KMS-11 (cell line): ENCODE data around the gene CYP4X1.

Source experiments
- H2AFZ ChIP-seq: fragments of 200-600 bp; sonication (generic); 2 replicates; pipeline ENCODE4 v1.6.1; 2016; ENCODE audit warnings: antibody characterized with exemption, mixed run types, low read depth
- H3K27ac ChIP-seq: fragments of 200-600 bp; sonication (generic); 2 replicates; pipeline ENCODE4 v1.6.1; 2016; ENCODE audit warnings: mild to moderate bottlenecking, mixed run types
- H3K27me3 ChIP-seq: fragments of 200-600 bp; sonication (generic); 2 replicates; pipeline ENCODE4 v1.6.1; 2017; ENCODE audit warnings: mild to moderate bottlenecking, low read depth, mixed run types, moderate library complexity; ENCODE audit not compliant: insufficient read depth
- H3K36me3 ChIP-seq: fragments of 200-600 bp; sonication (generic); 2 replicates; pipeline ENCODE4 v1.6.1; 2017; ENCODE audit warnings: mild to moderate bottlenecking, mixed run types; ENCODE audit not compliant: insufficient read depth
- H3K4me1 ChIP-seq: fragments of 200-600 bp; sonication (generic); 2 replicates; pipeline ENCODE4 v1.6.1; 2016; ENCODE audit warnings: mild to moderate bottlenecking, low read depth, mixed run types; ENCODE audit not compliant: poor library complexity, severe bottlenecking
- H3K4me2 ChIP-seq: fragments of 200-600 bp; sonication (generic); 2 replicates; pipeline ENCODE4 v1.7.0; 2016; ENCODE audit warnings: mild to moderate bottlenecking, mixed run types
- H3K4me3 ChIP-seq: fragments of 200-600 bp; sonication (generic); IDR thresholded peaks from 2 replicates; pipeline ENCODE4 v1.6.1; 2017; ENCODE audit warnings: low read depth, low read length, mixed read lengths; ENCODE audit not compliant: insufficient read depth
- H3K79me2 ChIP-seq: fragments of 200-600 bp; sonication (generic); 2 replicates; pipeline ENCODE4 v1.6.1; 2016; ENCODE audit warnings: low read depth, mixed run types; ENCODE audit not compliant: insufficient read depth
- H3K9ac ChIP-seq: fragments of 200-600 bp; sonication (generic); 2 replicates; pipeline ENCODE4 v1.6.1; 2016; ENCODE audit warnings: mild to moderate bottlenecking, mixed run types
- H4K20me1 ChIP-seq: fragments of 200-600 bp; sonication (generic); 2 replicates; pipeline ENCODE4 v1.6.1; 2016; ENCODE audit warnings: mild to moderate bottlenecking, mixed run types; ENCODE audit not compliant: insufficient read depth
- CTCF ChIP-seq: fragments of 200-600 bp; sonication (generic); conservative IDR thresholded peaks from 2 replicates; pipeline ENCODE4 v1.6.1; 2017; ENCODE audit warnings: low read depth, mild to moderate bottlenecking, antibody characterized with exemption, low read length, moderate library complexity, mixed read lengths

Gene CYP4X1

GRCh38 chr1:47013293-47013692, 10.2 kb upstream of the CYP4X1 start:
- H3K79me2 ChIP-seq: no peaks in the 10 kb centered on the region
- no peaks in the 10 kb centered on the region for H3K36me3 ChIP-seq
- H3K4me3 ChIP-seq: no peak overlapping the region
- TF ChIP-seq CTCF: no peak
- H4K20me1 ChIP-seq: no peaks in the 10 kb centered on the region
- no peak overlapping the region for H3K27ac ChIP-seq
- no peak overlapping the region for H3K4me2 ChIP-seq
- no peak overlapping the region for H2AFZ ChIP-seq
- no peaks in the 10 kb centered on the region for H3K4me1 ChIP-seq
- no peak overlapping the region for H3K9ac ChIP-seq
- no peaks in the 10 kb centered on the region for H3K27me3 ChIP-seq

DNA sequence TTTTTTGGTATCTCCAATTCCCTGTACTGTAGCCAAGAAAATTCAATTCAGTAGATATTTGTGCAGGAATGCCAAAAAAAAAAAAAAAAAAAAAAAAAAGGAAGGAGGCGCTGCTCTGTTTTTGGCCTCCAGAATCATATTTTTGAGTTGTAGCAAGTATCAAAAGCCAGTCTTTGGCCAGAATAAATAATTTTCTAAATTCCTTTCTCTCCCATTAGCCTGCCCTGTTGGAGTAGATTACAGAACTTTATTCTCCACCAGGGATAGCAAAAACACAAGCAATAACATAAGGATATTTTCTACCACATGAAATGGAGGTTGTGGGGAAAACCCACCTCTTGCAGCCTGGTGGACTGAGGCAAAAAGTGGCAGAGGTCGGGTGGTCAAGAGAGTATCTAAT, 2.4 kb upstream of the CYP4X1 start:
- Histone ChIP-seq H3K4me3 (no peak overlapping the region), H3K4me1 (no peaks in the 10 kb centered on the region), H2AFZ (no peak overlapping the region), H4K20me1 (no peaks in the 10 kb centered on the region), H3K4me2 (no peak overlapping the region), H3K79me2 (no peaks in the 10 kb centered on the region), H3K27ac (no peak overlapping the region), H3K36me3 (no peaks in the 10 kb centered on the region), H3K9ac (no peak overlapping the region), H3K27me3 (no peaks in the 10 kb centered on the region)
- TF ChIP-seq CTCF: no peak

GRCh38 chr1:47024141-47024801, 802 bp downstream of the CYP4X1 start:
- H3K27me3 ChIP-seq: no peaks in the 10 kb centered on the region
- H3K79me2 ChIP-seq: no peaks in the 10 kb centered on the region
- H3K9ac ChIP-seq: no peak overlapping the region
- H3K27ac ChIP-seq: no peak overlapping the region
- H3K36me3 ChIP-seq: no peaks in the 10 kb centered on the region
- H2AFZ ChIP-seq: no peak overlapping the region
- TF ChIP-seq CTCF: no peak
- H3K4me3 ChIP-seq: no peak overlapping the region
- no peak overlapping the region for H3K4me2 ChIP-seq
- no peaks in the 10 kb centered on the region for H3K4me1 ChIP-seq
- H4K20me1 ChIP-seq: no peaks in the 10 kb centered on the region

DNA sequence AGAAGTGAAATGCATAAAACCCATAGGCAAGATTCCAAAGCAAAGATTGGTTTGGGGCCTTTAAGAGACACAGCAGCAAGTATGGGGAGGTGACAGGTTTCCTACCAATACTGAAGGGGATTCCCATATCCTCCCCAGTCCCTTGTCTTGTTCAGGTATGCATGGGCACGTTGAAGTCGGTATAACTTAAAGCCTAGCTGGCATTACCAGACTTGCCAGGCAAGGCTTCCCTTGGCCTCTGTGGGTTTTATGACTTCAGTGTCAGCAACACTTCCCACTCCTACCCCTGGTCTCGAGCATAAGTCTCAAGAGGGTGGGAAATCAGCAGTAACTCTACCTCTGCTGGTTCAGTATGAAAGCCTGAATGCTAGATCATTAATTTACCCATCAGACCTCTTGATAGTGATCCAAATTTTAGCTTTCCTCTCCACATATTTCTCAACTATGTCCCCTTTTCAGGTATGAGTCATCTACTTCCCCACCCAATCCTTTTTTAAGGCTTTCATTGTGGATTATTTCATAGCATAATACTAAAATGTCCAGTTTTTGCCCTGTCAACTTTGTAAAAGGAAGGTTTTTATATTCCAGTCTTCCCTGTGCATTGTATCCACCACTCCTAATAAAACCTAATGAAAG, 6.8 kb downstream of the CYP4X1 start:
- Histone ChIP-seq H3K27me3 (no peaks in the 10 kb centered on the region), H3K9ac (no peak overlapping the region), H3K36me3 (no peaks in the 10 kb centered on the region), H3K79me2 (no peaks in the 10 kb centered on the region), H2AFZ (no peak overlapping the region), H4K20me1 (no peaks in the 10 kb centered on the region), H3K4me2 (no peak overlapping the region), H3K27ac (no peak overlapping the region), H3K4me3 (no peak overlapping the region), H3K4me1 (no peaks in the 10 kb centered on the region)
- no peak for TF ChIP-seq CTCF
